Peyer's patch (tissue), 4 donors: ENCODE results near the gene SAMD10.

Experiments
- CTCF ChIP-seq, 6 experiments: fragments of 450-650 bp in 4 of 6; fragments of 200-600 bp in 2 of 6; sonication (generic) in 1 of 6; IDR thresholded peaks; one replicate each; pipeline ENCODE4 v1.5.1; 2017 to 2019; ENCODE audit warnings: antibody characterized with exemption in 6 of 6, mild to moderate bottlenecking in 3 of 6, moderate library complexity in 1 of 6
- POLR2A ChIP-seq, 2 donors: fragments of 450-650 bp; IDR thresholded peaks; one replicate each; pipeline ENCODE4 v1.5.1; 2017; ENCODE audit warnings: antibody characterized with exemption in 2 of 2, mild to moderate bottlenecking in 2 of 2, moderate library complexity in 2 of 2

DNA sequence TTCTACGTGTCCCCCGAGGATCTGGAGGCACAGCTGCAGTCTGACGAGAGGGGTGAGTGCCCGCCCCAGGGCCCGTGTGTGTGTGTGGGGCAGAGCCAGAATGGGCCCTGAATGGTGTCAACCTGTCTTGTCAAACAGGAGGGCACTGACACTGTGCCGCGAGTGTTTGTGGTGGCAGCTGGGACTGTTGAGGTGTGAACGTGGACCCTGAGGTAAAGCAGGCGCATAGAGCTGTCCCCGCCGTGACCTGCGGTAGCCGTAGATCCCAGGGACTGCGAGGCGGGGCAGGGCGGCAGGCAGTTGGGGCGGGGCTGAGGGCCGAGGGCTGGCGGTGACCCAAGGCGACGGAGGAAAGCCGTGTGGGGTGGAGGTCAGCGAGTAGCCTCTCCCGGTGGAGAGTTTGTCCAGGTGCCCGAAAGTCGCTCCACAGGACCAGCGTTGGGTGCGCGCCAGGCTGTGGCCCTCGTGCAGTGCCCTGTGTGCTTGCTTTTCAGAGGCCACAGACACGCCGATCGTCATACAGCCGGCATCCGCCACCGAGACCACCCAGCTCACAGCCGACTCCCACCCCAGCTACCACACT, 48.4 kb downstream of the SAMD10 start:
- TF ChIP-seq POLR2A (IDR thresholded peaks at IDR 0.05) (no peak), CTCF (IDR thresholded peaks at IDR 0.05) (no peak)
